ENCODE measurements around the gene TTC6. TPM values are rescaled to one million over a fixed set of nuclear protein-coding genes. Genes with fewer than 3 reads are reported as not detected.

TTC6 gene
- total and polyA plus RNA-seq, 10 of the 15 experiments (the other 5 are each of a cell fraction or from before 2014, with no cell fraction given) = not detected

- TF ChIP-seq PBX3 (IDR thresholded peaks at IDR 0.05; ENCODE audit: insufficient replicate concordance, low read depth, low read length) (no peak), ZNF384 (IDR thresholded peaks at IDR 0.05; ENCODE audit: borderline replicate concordance, low read depth, low read length) (no peak), ZSCAN29 (IDR thresholded peaks at IDR 0.05) (no peak)
- TF ChIP-seq, protein P1, sequence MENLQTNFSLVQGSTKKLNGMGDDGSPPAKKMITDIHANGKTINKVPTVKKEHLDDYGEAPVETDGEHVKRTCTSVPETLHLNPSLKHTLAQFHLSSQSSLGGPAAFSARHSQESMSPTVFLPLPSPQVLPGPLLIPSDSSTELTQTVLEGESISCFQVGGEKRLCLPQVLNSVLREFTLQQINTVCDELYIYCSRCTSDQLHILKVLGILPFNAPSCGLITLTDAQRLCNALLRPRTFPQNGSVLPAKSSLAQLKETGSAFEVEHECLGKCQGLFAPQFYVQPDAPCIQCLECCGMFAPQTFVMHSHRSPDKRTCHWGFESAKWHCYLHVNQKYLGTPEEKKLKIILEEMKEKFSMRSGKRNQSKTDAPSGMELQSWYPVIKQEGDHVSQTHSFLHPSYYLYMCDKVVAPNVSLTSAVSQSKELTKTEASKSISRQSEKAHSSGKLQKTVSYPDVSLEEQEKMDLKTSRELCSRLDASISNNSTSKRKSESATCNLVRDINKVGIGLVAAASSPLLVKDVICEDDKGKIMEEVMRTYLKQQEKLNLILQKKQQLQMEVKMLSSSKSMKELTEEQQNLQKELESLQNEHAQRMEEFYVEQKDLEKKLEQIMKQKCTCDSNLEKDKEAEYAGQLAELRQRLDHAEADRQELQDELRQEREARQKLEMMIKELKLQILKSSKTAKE (IDR thresholded peaks at IDR 0.05; ENCODE audit: low read depth, poor library complexity, severe bottlenecking) = no peak
- TF ChIP-seq, protein P2, sequence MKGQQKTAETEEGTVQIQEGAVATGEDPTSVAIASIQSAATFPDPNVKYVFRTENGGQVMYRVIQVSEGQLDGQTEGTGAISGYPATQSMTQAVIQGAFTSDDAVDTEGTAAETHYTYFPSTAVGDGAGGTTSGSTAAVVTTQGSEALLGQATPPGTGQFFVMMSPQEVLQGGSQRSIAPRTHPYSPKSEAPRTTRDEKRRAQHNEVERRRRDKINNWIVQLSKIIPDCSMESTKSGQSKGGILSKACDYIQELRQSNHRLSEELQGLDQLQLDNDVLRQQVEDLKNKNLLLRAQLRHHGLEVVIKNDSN (IDR thresholded peaks at IDR 0.05; ENCODE audit: borderline replicate concordance, extremely low read length, insufficient read depth, low read depth, low read length) = no peak
Observed at GRCh38 chr14:37637341-37637740, 41.9 kb downstream of the TTC6 start (continued).

DNA sequence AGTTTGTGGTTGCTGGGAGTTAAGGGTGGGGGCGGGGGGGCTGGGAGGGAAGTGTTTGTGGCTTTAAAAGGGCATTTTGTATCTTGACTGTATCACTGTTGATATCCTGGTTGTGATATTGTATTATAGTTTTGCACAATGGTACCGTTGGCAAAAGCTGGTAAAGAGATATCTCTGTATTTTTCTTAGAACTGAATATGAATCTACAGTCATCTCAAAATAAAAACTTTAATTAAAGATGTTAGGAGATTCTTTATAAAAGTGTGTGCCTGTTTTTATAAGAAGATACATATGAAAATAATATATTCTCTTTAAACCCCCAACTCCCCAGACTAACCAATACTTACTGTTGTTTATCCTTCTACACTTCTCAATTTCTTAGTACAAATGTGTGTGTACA is 43.2 kb downstream of the TTC6 start:
- no peaks in the 10 kb centered on the region for H3K27me3 ChIP-seq (replicated peaks in 1 of 2; ENCODE audit: control insufficient read depth in 2 of 2, insufficient read depth in 2 of 2, low read length in 1 of 2)
- ChIA-PET CTCF (no interaction called here), SMC1A (ENCODE audit: uncharacterized antibody, unreplicated experiment) (no interaction called here), POLR2A (no interaction called here), RAD21 (ENCODE audit: unreplicated experiment) (no interaction called here)
- H3K36me3 ChIP-seq (ENCODE audit: control insufficient read depth in 2 of 2, insufficient read depth in 2 of 2, low read length in 1 of 2) = no peaks in the 10 kb centered on the region
- intact Hi-C loops (cut with micrococcal nuclease; ENCODE audit: unreplicated experiment) = no loop called here
- no peaks in the 10 kb centered on the region for H4K20me1 ChIP-seq (ENCODE audit: control insufficient read depth, insufficient read depth)
- H2AFZ ChIP-seq (ENCODE audit: control insufficient read depth, low read depth, low read length) = no peak overlapping the region
- no peak overlapping the region for H3K9ac ChIP-seq (ENCODE audit: control insufficient read depth, insufficient read depth, low read length)
- FAIRE-seq = no peak
- in situ Hi-C loops (cut with MboI) = no loop called here
- no peak overlapping the region for H3K27ac ChIP-seq (ENCODE audit: control insufficient read depth, insufficient read depth)
- no peak overlapping the region for H3K4me3 ChIP-seq
- H3K4me1 ChIP-seq (ENCODE audit: control insufficient read depth, insufficient read depth, low read length) = no peaks in the 10 kb centered on the region
- no peak for DNase-seq (ENCODE audit: low read depth, low spot score)
- ATAC-seq = no peak
- no peak for TF ChIP-seq HCFC1 (IDR thresholded peaks at IDR 0.05; ENCODE audit: low read length)
- TF ChIP-seq CHD1 (IDR thresholded peaks at IDR 0.05; ENCODE audit: low read depth, low read length) = no peak
- no peak for TF ChIP-seq BMI1 (IDR thresholded peaks at IDR 0.05; ENCODE audit: borderline replicate concordance)
- no peak for TF ChIP-seq SUPT20H (IDR thresholded peaks at IDR 0.05; ENCODE audit: borderline replicate concordance, control insufficient read depth, low read depth, low read length)
- no peak for TF ChIP-seq YY1 (IDR thresholded peaks at IDR 0.05; ENCODE audit: low read depth, low read length)
- no peak for TF ChIP-seq EGR1 (IDR thresholded peaks at IDR 0.05; ENCODE audit: borderline replicate concordance in 1 of 2, low read depth in 2 of 2, low read length in 2 of 2)
- no peak for TF ChIP-seq NFXL1 (IDR thresholded peaks at IDR 0.05; ENCODE audit: borderline replicate concordance)
- no peak for TF ChIP-seq MYC (IDR thresholded peaks at IDR 0.05; ENCODE audit: insufficient read depth, insufficient read length, insufficient replicate concordance, low read length, severe bottlenecking)
- TF ChIP-seq ZNF622 (IDR thresholded peaks at IDR 0.05) = no peak
- no peaks in the 10 kb centered on the region for H3K79me2 ChIP-seq (ENCODE audit: control insufficient read depth, insufficient read depth, low read length)
- 10% methylated on average over 2 of the region's 2 CpGs for WGBS (ENCODE audit: insufficient coverage, insufficient replicate concordance, low lambda C conversion rate, missing lambda C conversion rate)
- no TSS peak for BruUV-seq (replicated peaks)
- H3K9me3 ChIP-seq (replicated peaks; ENCODE audit: control insufficient read depth, insufficient read depth, low read length) = no peaks in the 10 kb centered on the region
- no peak overlapping the region for H3K4me2 ChIP-seq (ENCODE audit: control insufficient read depth, insufficient read depth)

Measured in GM12878 (cell line).